ENCODE data around the gene DHX35. TPM values are rescaled to one million over a fixed set of nuclear protein-coding genes. Genes with fewer than 3 reads are reported as not detected.

DHX35 gene
- total RNA-seq, 1 experiment from 2014 or later: 29.5 TPM

- CTCF ChIA-PET: no interaction called here
- Mint-ChIP-seq H3K27ac (ENCODE audit: unreplicated experiment) (no peak overlapping the region), H3K36me3 (ENCODE audit: insufficient read depth, unreplicated experiment) (peaks cover 95% of the 10 kb centered on the region)
Measured at GRCh38 chr20:38945012-38945411, 17.1 kb upstream of the DHX35 start.

GRCh38 chr20:38946836-38947235 is 15.3 kb upstream of the DHX35 start:
- no peaks in the 10 kb centered on the region for H3K27me3 Mint-ChIP-seq (ENCODE audit: insufficient read depth, unreplicated experiment)
- no peaks in the 10 kb centered on the region for H3K9me3 Mint-ChIP-seq (ENCODE audit: unreplicated experiment)
- H3K4me3 Mint-ChIP-seq (ENCODE audit: unreplicated experiment): no peak overlapping the region
- Histone ChIP-seq H3K27me3 (replicated peaks; ENCODE audit: control insufficient read depth, insufficient read depth, low read length) (no peaks in the 10 kb centered on the region), H3K4me1 (no peaks in the 10 kb centered on the region), H3K4me3 (ENCODE audit: low read depth, low read length) (no peak overlapping the region), H3K9me3 (no peaks in the 10 kb centered on the region), H3K36me3 (ENCODE audit: control insufficient read depth, insufficient read depth, low read length) (peaks cover 13% of the 10 kb centered on the region)
- no peak for TF ChIP-seq CTCF (IDR thresholded peaks at IDR 0.05; ENCODE audit: insufficient read depth in 1 of 2, low read depth in 1 of 2, low read length in 1 of 2, severe bottlenecking in 1 of 2, unreplicated experiment in 1 of 2)
- ChIA-PET CTCF (no interaction called here), POLR2A (no interaction called here)
- no peak for DNase-seq
- peaks cover under 1% of the 10 kb centered on the region for H3K4me1 Mint-ChIP-seq (ENCODE audit: low read depth, unreplicated experiment)
- peaks cover 98% of the 10 kb centered on the region for H3K36me3 Mint-ChIP-seq (ENCODE audit: insufficient read depth, unreplicated experiment)
- BruUV-seq (replicated peaks): no TSS peak
- no peak overlapping the region for H3K27ac Mint-ChIP-seq (ENCODE audit: unreplicated experiment)
- intact Hi-C loops (cut with micrococcal nuclease; ENCODE audit: unreplicated experiment): no loop called here

More at GRCh38 chr20:38945012-38945411, 17.1 kb upstream of the DHX35 start:
- H3K4me3 Mint-ChIP-seq (ENCODE audit: unreplicated experiment): no peak overlapping the region
- no peaks in the 10 kb centered on the region for H3K27me3 ChIP-seq (replicated peaks; ENCODE audit: control insufficient read depth, insufficient read depth, low read length)
- DNase-seq: peak in 1 of 2 experiments; percentile 27
- no peak overlapping the region for H3K4me3 ChIP-seq (ENCODE audit: low read depth, low read length)
- H3K36me3 ChIP-seq (ENCODE audit: control insufficient read depth, insufficient read depth, low read length): peaks cover 11% of the 10 kb centered on the region
- TF ChIP-seq CTCF (IDR thresholded peaks at IDR 0.05; ENCODE audit: insufficient read depth in 1 of 2, low read depth in 1 of 2, low read length in 1 of 2, severe bottlenecking in 1 of 2, unreplicated experiment in 1 of 2): no peak
- intact Hi-C loops (cut with micrococcal nuclease; ENCODE audit: unreplicated experiment): no loop called here
- H3K9me3 Mint-ChIP-seq (ENCODE audit: unreplicated experiment): no peaks in the 10 kb centered on the region
- no peaks in the 10 kb centered on the region for H3K9me3 ChIP-seq
- POLR2A ChIA-PET: no interaction called here
- BruUV-seq (replicated peaks): no TSS peak
- peaks cover 11% of the 10 kb centered on the region for H3K4me1 Mint-ChIP-seq (ENCODE audit: low read depth, unreplicated experiment)
- no peaks in the 10 kb centered on the region for H3K27me3 Mint-ChIP-seq (ENCODE audit: insufficient read depth, unreplicated experiment)
- H3K4me1 ChIP-seq: no peaks in the 10 kb centered on the region

- Histone ChIP-seq H3K36me3 (ENCODE audit: control insufficient read depth, insufficient read depth, low read length) (peaks cover 18% of the 10 kb centered on the region), H3K4me3 (ENCODE audit: low read depth, low read length) (no peak overlapping the region), H3K9me3 (no peaks in the 10 kb centered on the region), H3K27me3 (replicated peaks; ENCODE audit: control insufficient read depth, insufficient read depth, low read length) (no peaks in the 10 kb centered on the region), H3K4me1 (no peaks in the 10 kb centered on the region)
- TF ChIP-seq CTCF (IDR thresholded peaks at IDR 0.05; ENCODE audit: insufficient read depth in 1 of 2, low read depth in 1 of 2, low read length in 1 of 2, severe bottlenecking in 1 of 2, unreplicated experiment in 1 of 2): no peak
- no peak for DNase-seq
- Mint-ChIP-seq H3K27me3 (ENCODE audit: insufficient read depth, unreplicated experiment) (no peaks in the 10 kb centered on the region), H3K27ac (ENCODE audit: unreplicated experiment) (no peak overlapping the region), H3K9me3 (ENCODE audit: unreplicated experiment) (no peaks in the 10 kb centered on the region), H3K4me3 (ENCODE audit: unreplicated experiment) (no peak overlapping the region), H3K36me3 (ENCODE audit: insufficient read depth, unreplicated experiment) (peaks cover 97% of the 10 kb centered on the region), H3K4me1 (ENCODE audit: low read depth, unreplicated experiment) (no peaks in the 10 kb centered on the region)
- intact Hi-C loops (cut with micrococcal nuclease; ENCODE audit: unreplicated experiment): no loop called here
- POLR2A ChIA-PET: no interaction called here
- CTCF ChIA-PET: no interaction called here
- no TSS peak for BruUV-seq (replicated peaks)
Measured at GRCh38 chr20:38947931-38948362, 14.2 kb upstream of the DHX35 start.

Data from Caco-2 (cell line).